ENCODE results near the gene SRGAP2C.
"Not testable (repeated sequence)": the region's sequence is repeated elsewhere in the genome, so short reads cannot be mapped to it uniquely, and the experiment has no call there.

Gene SRGAP2C

DNA sequence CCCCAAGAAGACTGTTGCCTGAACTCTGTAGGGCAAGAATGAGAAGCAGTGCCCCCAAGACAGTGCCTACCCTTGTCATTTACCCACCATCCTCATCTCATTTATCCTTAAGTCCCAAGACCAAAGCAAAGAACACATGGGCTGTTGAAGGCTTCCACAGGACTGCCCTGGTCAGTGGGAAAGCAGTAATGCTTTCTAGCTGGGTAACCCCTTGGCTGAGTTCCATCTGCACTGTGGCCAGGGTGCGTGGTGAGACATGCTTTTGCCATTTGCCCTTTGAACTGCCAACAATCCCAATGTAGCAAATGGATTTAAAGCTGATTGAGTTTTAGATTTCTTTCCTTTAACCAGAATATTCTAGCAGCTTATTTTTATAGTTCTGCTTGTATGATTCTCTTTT is 163.3 kb downstream of the SRGAP2C start:
- not testable (repeated sequence) for H3K4me3 ChIP-seq (ENCODE audit: control insufficient read depth, low read depth, low read length); DNase-seq (ENCODE audit: low read depth)

DNA sequence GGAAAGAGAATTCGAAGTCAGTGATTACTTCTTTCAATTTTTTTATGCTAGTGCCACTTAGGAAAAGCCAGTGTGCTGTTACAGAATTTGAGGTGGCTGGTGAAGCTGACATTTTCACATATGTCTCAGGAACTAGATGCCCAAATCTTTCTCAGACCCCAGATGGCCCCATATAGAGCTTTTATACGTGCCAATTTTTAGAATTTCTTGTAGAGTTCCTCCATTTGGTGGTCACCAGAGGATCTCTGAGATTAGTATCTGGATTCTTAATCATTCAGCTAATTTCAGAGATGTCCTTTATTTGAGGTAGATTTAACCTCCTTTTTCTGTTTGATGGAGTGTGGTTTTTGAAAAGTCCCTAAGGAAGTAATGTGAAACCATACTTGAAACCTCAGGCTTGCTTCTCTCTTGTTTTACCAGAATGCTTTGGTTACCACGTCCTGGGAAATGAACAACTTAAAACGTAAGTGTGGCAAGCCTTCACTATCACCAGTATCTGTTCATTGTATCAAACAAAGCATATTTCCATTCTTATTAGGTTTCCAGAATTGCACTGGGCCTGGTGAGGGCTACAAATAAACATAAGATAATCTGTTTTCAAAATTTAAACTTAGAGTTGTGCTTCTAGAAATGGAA is 164.7 kb downstream of the SRGAP2C start:
- H3K4me3 ChIP-seq (ENCODE audit: control insufficient read depth, low read depth, low read length); DNase-seq (ENCODE audit: low read depth): not testable (repeated sequence)

DNA sequence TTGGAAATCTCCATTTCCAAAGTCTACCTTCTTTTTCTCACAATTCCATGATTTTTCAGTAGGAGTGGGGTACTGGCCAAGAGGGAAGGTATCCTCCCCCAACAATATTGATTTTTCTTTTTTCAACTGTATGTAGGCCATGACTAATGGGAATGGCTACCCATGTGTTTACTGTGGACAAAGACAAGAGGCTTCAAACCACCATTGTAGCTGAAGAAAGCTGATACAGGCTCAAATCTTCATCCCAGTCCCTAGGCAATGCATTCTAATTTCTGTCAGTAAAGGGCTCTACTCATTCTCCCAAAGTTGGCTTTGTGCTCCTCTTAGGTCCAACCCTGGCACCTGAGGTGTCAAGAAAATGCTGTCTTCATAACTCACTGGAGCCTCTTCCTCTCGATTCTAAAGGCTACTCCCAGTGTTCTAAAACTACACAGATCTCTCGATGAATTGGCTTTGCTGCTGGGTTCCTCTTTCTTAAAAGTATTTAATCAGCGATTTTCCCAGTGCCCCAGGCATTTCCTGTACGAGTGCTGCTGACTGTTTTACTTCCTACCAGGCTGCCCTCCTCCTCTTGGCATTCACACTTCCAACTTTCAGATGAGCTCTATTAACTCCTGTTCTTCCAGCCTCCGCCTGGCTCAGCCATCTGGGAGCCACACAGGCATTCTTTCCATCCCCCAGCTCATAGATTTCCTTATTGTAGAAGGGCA is 171.1 kb downstream of the SRGAP2C start:
- H3K4me3 ChIP-seq (ENCODE audit: control insufficient read depth, low read depth, low read length); DNase-seq (ENCODE audit: low read depth): not testable (repeated sequence)

DNA sequence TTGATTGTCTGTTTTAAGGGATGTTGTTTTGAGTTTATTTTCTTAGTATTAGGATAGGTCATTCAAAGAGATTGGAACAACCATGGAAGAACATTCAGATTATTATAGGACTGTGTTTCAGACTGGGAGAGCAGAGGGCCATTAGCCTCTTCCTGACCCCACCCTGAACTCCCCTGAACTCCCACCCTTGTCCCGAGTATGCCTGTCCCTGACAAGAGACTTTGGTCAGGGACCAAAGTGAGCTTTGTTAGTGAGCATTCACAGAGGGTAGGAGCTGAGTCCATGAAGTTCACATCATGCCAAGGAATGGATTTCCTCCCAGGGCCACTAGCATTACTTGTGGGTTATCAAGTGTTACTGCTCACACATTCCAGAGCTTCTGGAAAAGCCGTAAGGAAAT is 172.0 kb downstream of the SRGAP2C start:
- DNase-seq (ENCODE audit: low read depth); H3K4me3 ChIP-seq (ENCODE audit: control insufficient read depth, low read depth, low read length): not testable (repeated sequence)

DNA sequence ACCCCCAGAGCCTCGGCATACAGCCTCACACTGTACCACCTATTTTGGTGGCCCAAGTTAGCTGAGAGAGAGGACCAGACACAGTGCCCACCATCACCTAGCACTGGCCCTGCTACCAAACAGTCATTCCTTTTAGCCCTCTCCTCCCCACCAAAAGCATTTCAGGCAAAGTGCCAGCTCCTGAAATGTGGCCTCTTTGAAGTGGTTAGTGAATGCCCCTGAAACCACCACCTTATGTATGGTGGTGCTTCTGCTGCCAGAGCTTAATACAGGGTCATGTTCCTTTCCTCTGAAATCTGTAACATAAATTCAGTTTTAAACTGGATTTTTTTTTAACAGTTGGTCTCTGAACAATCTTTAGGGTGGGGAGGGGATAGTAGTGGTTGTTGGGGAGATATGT is 175.8 kb downstream of the SRGAP2C start:
- H3K4me3 ChIP-seq (ENCODE audit: control insufficient read depth, low read depth, low read length); DNase-seq (ENCODE audit: low read depth): not testable (repeated sequence)

DNA sequence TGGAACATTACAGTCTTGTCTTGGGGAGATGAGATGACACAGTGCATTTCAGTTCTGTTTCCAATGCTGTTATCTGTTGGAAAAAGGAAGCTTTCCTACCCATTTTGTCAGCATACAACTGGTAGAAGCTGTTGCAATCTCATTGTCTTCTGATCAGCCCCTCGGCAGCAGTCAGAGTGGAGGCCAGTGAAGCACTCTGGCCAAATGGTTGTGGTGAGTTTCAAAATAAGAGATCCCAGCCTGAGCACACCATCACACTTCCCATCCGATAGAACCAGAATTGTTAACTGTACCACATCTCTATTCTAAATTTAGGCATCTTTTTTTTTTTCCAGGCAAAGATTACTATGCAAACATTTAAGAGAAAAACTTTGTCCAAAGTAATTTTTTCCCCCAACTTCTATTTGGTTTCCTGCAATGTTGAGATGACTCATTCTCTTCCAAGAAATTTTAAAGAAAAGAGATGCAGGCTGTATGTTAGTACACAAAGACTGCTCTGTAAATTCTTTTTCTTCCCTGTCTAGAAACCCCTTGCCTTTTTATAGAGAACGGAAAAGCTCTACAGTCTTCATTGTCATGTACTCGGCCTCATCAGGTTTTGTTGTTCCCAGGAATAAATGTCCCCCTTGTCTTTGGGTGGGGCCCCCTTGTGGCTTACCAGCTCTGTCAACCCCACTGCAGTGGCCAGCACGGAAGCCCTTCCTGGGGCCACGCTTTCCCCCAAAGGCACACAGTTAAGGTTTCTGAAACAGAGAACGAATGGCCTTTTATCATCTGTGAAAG is 176.9 kb downstream of the SRGAP2C start:
- not testable (repeated sequence) for H3K4me3 ChIP-seq (ENCODE audit: control insufficient read depth, low read depth, low read length); DNase-seq (ENCODE audit: low read depth)

DNA sequence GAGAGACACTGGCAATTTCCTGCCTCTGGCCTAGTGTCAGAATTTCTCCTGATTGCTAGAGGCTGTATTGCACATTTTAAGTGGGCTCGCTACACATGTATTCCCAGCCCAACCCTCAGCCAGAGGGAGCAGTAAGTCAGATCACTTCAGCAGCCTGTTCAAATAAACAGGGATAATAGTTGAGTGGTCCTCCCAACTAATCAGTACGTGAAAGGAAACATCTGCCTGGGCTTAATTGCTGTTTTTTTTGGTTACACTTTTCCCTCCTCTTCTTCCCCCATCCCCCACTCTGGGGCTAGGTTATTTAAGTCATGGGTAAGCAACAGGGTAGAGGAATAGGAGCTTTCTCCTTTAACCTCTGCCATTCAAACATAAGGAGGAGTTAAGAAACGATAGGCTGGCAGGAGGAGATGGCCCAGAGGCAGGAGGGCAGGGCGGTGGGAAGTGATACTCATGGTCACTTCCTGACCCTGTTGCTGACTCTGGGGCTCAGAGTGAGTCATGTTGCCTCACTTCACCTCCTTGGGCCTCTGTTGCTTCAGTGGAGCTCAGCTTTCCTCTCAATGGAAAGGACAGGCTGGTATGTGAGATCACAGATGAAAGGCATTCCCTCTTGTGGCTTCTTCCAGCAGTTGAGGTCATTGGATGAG is 177.6 kb downstream of the SRGAP2C start:
- DNase-seq (ENCODE audit: low read depth), result not testable (repeated sequence)

DNA sequence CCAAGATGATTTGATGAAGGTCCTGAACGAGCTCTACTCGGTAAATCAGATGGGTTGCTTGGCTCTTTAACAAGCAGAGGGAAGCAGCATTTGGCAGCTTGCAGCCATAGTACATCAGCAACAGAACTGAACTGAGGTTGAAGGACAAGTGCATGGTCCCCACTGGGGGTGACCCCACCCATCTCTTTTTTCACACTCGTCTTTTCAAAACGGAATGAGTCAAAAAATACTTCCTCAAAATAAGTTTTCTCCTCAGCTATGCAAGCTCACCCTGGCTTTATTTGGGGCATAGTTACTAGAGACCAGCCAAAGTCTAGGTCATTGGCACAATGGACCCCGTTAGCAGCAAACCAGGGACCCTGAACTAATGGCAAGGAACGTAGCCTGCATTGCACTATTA is 180.5 kb downstream of the SRGAP2C start:
- DNase-seq (ENCODE audit: low read depth); H3K4me3 ChIP-seq (ENCODE audit: control insufficient read depth, low read depth, low read length): not testable (repeated sequence)

More for the DNA sequence above, 177.6 kb downstream of the SRGAP2C start:
- not testable (repeated sequence) for H3K4me3 ChIP-seq (ENCODE audit: control insufficient read depth, low read depth, low read length)

DNA sequence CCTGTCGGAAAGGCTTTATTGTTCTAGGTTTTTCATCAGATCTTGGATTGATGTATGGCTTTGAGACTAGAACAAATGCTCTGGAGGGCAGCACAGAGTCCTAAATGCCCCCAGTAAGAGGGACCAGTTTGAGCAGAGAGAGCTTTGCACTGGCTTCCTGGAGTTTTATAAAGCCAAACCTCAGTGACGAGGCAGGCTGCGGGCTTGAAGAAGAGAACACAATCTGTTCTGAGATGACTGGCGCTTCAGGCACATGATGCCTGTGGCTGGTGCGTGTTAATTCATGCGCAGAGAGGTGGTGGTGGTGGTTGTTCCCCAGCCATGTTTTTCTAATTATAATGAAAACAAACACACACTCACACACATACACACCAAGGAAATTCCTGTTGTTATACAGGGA is 180.9 kb downstream of the SRGAP2C start:
- H3K4me3 ChIP-seq (ENCODE audit: control insufficient read depth, low read depth, low read length), result not testable (repeated sequence)
- DNase-seq (ENCODE audit: low read depth), result peak; percentile 10

DNA sequence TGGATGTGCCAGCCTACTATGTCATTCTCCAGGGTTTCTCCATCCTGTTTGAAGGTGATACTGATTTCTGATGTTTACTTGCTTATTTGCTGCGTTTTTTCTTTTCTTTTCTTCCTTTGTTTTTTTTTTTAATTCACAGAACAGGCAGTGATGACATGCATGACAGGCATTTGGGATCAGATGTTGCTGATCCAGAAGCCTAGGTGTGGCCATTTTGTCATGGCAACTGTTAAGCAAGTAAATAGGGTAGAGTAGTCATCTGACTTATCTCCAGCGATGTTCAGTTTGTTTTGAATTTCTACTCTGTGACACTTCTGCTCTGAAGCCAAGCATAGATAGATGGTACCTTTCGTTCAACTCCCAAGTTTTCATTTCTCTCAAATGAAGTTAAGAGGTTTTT is 181.4 kb downstream of the SRGAP2C start:
- H3K4me3 ChIP-seq (ENCODE audit: control insufficient read depth, low read depth, low read length); DNase-seq (ENCODE audit: low read depth): not testable (repeated sequence)

DNA sequence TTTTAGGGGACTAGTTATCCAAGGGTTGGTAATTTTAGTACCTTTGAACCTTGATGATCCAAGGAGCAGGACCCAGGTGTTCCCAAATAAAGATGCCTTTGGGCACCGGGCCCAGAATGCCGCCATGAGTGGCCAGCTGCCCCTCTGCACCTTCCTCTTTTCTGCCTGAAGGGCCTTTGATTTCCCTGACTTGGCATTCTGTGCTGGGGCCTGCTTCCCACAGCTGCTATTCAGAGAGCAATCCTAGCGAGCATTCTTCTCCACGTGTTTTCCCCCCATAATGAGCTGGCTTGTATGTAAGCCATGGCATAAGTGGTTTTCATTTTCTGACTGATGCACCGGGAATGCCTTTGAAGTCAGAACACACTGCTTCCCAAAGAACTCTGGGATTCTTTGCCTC is 184.1 kb downstream of the SRGAP2C start:
- H3K4me3 ChIP-seq (ENCODE audit: control insufficient read depth, low read depth, low read length); DNase-seq (ENCODE audit: low read depth): not testable (repeated sequence)

DNA sequence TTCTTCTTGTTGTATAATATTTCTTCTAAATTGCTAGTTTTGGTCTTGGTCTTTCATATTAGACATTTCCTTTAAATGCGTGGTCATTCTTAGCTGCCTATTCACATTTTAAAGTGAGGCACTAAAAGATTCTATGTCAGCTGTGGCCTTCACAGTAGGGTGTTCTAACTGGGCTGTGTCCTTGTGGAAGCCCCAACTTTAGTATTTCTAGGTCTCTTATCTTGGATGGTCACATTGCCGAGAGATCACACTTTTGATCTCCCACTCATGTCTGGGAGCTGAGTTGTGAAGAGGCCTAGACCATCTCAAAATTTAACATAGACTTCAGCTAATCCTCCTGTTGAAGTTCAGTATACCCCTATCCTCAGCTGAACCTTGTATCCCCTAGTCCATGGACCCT is 185.2 kb downstream of the SRGAP2C start:
- H3K4me3 ChIP-seq (ENCODE audit: control insufficient read depth, low read depth, low read length); DNase-seq (ENCODE audit: low read depth): not testable (repeated sequence)

DNA sequence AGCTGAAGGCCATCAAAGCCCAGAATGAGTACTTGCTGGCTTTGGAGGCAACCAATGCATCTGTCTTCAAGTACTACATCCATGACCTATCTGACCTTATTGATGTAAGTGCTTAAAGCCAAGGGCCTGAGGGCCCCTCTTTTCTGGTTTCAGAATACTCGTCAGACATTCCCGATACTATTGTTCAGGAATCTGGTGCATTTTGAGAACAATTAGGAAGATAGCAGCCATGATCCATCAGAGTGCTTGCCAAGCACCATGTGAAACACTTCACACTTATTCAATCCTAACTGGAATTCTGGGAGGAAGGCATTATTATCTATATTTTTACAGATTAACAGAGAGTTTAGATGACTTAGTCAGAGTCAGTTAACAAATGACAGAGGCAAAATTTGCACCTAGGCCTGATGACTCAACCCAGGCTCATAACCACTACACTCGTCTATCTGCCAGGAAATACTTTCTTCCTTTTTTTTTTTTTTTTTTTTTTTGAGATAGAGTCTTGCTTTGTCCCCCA is 190.1 kb downstream of the SRGAP2C start:
- DNase-seq (ENCODE audit: low read depth), result not testable (repeated sequence)

DNA sequence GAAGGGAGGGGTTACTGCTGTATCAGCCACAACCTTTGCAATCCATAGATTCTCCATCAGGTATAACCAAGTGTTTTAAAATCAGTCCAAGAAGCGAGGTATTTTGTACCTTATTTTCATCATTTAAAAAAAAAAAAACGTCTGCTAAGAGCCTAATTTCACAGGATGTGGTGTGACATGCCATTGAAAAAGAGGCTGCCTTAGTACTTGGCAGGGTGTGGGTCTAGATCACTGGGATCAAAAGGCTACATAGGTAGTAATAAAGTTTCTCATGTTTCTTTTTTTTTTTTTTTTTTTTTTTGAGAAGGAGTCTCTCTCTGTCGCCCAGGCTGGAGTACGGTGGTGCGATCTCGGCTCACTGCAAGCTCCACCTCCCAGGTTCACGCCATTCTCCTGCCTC is 192.2 kb downstream of the SRGAP2C start:
- not testable (repeated sequence) for DNase-seq (ENCODE audit: low read depth)

More for the DNA sequence above, 190.1 kb downstream of the SRGAP2C start:
- H3K4me3 ChIP-seq (ENCODE audit: control insufficient read depth, low read depth, low read length), result not testable (repeated sequence)

DNA sequence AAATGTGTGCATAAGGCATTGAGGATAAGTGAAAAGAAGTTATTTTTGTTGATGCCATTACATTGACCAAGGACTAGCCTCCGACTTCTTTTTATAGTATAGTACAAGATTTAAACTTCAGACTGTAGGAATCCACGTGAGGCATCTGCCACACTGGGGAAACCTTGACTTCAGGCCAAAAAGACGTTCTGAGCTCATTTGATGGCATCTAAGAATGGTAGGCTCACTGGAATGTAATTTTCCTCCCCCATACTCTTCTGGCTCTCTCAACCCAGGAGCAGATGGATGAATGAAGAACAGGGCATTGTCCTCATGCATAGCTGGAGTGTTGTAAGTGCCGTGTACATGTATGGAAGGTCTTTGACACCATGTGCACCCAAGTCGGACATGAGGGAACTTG is 194.0 kb downstream of the SRGAP2C start:
- H3K4me3 ChIP-seq (ENCODE audit: control insufficient read depth, low read depth, low read length), result not testable (repeated sequence)

More for the DNA sequence above, 192.2 kb downstream of the SRGAP2C start:
- not testable (repeated sequence) for H3K4me3 ChIP-seq (ENCODE audit: control insufficient read depth, low read depth, low read length)

DNA sequence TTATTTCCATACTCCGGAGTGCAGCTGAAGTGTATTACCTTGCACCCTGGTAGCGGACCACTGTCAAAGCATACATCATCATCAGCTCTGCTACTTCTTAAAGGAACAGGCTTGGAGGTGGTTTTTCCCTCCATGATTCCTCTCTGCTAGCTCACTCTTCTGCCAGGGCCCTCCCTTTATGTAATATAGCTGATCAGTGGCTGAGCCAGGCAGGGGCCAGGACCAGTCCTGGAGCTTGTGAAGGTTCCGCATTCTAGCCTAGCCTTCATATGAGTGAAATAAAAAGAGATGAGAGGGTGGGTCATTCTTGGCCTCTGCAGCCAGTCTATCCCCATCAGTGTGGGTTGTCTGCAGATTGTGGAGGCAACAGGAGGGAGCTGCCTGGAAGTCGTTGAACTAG is 200.0 kb downstream of the SRGAP2C start:
- not testable (repeated sequence) for H3K4me3 ChIP-seq (ENCODE audit: control insufficient read depth, low read depth, low read length); DNase-seq (ENCODE audit: low read depth)

More for the DNA sequence above, 194.0 kb downstream of the SRGAP2C start:
- DNase-seq (ENCODE audit: low read depth), result not testable (repeated sequence)

DNA sequence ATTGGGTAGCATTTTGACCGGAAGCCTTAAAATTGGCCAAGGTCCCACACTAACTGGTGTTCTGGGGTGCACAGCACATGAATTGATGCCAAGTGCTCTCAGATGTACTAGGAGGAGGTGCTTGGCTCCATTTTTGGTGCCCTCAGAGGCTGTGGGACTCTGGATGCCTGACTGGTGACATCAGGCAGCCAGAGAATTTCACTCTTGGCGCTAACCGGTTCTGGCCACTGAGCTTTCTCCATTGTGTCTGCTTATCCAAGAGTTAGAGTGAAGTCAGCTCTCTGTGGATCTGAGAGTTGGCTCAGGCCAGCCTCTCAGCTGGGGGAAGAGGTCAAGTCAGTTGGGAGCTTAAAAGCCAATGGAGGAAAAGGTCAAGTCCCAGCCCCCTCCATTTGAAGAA is 200.4 kb downstream of the SRGAP2C start:
- not testable (repeated sequence) for DNase-seq (ENCODE audit: low read depth); H3K4me3 ChIP-seq (ENCODE audit: control insufficient read depth, low read depth, low read length)

DNA sequence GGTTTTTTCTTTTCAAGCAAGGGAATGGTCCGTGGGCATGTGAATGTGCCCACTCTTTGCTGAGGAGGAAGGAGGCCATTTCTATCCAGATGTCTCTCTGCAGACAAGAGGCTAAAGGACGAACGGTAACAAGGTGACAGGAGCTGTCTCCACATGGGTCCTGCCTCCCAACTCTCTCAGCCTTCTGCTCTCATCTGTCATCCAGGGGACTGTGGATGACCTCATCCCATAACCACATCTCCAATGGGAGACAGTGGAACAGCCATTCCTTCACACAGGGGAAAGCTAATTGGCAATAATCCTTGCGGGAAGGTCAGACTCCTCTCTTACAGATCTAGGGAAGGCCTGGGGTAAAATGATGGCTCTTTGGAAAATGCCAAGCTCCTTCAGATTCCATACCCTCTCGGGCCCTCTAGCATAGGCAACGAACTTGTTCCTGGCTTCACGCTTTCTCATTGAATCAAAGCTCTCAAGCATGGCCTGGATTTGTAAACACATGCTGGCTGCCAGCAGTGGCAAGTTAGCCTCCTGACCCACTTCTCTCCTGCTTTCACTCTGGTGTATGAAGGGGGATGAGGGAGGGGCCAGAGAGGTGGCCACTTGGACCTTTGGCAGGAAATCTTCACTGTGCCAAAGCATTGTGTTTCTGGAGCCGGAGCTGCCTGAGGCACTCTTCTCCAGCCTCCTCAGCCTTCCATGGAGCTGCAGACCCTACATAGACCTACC is 201.0 kb downstream of the SRGAP2C start:
- not testable (repeated sequence) for H3K4me3 ChIP-seq (ENCODE audit: control insufficient read depth, low read depth, low read length); DNase-seq (ENCODE audit: low read depth)

Data from AG09309 (cell line).